Measurements from ENCODE around the gene OSGIN1.

DNA sequence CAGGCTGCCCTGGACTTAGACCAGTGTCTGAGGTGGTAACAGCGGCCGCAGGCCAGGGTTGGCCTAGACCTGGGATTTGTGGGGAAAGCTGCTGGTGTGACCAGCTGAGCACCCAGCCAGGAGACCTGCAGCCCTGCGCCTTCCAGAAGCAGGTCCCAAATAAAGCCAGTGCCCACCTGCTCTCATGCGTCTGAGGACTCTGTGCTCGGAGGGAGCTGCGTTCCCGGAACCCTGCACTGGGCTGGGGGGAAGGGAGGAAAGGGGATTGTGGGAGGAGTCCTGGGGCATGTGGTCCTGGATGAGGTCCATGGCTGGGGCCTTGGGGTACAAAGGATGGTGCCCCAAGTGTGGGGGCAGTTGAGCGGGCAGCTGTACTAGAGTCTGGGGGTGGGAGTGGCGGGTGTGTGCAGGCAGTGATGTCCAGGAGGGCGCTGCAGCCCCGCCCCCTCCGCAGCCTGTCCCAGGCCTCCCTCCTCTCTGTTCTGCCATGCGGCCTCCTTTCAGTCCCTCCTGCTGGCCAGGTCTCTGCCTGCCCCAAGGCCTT, 13.2 kb downstream of the OSGIN1 start:
- no peak for TF ChIP-seq POLR2A (IDR thresholded peaks at IDR 0.05; ENCODE audit: control extremely low read depth in 1 of 2, low read depth in 2 of 2, low read length in 2 of 2)
- TF ChIP-seq, protein P1, sequence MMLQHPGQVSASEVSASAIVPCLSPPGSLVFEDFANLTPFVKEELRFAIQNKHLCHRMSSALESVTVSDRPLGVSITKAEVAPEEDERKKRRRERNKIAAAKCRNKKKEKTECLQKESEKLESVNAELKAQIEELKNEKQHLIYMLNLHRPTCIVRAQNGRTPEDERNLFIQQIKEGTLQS (IDR thresholded peaks at IDR 0.05; ENCODE audit: insufficient read depth, low read depth, low read length), result no peak

All from H1 (cell line).